B cell (primary cell): ENCODE measurements around the gene SEMA6D. TPM values are rescaled to one million over a fixed set of nuclear protein-coding genes. Genes with fewer than 3 reads are reported as not detected.

Experiments
- ATAC-seq: fragments of 200-7000 bp; cut with Tn5 transposase; one replicate; pipeline ENCODE4 v1.10.0; 2021; ENCODE audit warnings: low read depth, mild to moderate bottlenecking, moderate number of reproducible peaks, moderate library complexity
- CTCF ChIA-PET: fragments of 350-600 bp; sonication (Branson Sonifier 250); formaldehyde crosslinking; loops from one replicate; lab custom pipeline; 2021; ENCODE audit warnings: antibody characterized with exemption, inconsistent platforms; lab: Charles Lee
- POLR2A ChIA-PET: fragments of 350-600 bp; sonication (Branson Sonifier 250); formaldehyde crosslinking; loops from one replicate; lab custom pipeline; 2021; ENCODE audit warnings: antibody characterized with exemption; lab: Charles Lee
- DNase-seq: peaks from one replicate; pipeline ENCODE4 v3.0.0; 2013
- H2AFZ ChIP-seq: 2 replicates; pipeline ENCODE4 v1.6.1; 2012; ENCODE audit warnings: mild to moderate bottlenecking, low read depth, low read length; ENCODE audit not compliant: insufficient read depth, poor library complexity, severe bottlenecking
- H3K27ac ChIP-seq, 2 donors: 1 replicate in 1 of 2; 2 replicates in 1 of 2; pipeline ENCODE4 v1.5.1; 2012 to 2013; ENCODE audit warnings: low read length in 2 of 2, mild to moderate bottlenecking in 2 of 2, moderate library complexity in 1 of 2
- H3K27me3 ChIP-seq, 4 experiments: fragments of 200-600 bp in 1 of 4; sonication (generic) in 1 of 4; replicated peaks in 1 of 4; 1 replicate in 2 of 4; 2 replicates in 2 of 4; pipeline versions ENCODE4 v1.6.1 to v1.7.0; 2013 to 2016; ENCODE audit warnings: low read length in 3 of 4, mild to moderate bottlenecking in 2 of 4, mixed read lengths in 1 of 4, moderate library complexity in 1 of 4; ENCODE audit not compliant: insufficient read depth in 4 of 4, control insufficient read depth in 3 of 4; ENCODE audit errors: control extremely low read depth in 1 of 4
- H3K36me3 ChIP-seq, 2 experiments: replicated peaks in 1 of 2; 1 replicate in 1 of 2; 2 replicates in 1 of 2; pipeline versions ENCODE4 v1.6.1 to v1.7.1; 2013; ENCODE audit warnings: low read length in 1 of 2; ENCODE audit not compliant: insufficient read depth in 2 of 2, control insufficient read depth in 1 of 2; ENCODE audit errors: control extremely low read depth in 1 of 2, extremely low read depth in 1 of 2
- H3K4me1 ChIP-seq, 2 donors: fragments of 200-600 bp in 1 of 2; sonication (generic) in 1 of 2; 1 replicate in 1 of 2; 2 replicates in 1 of 2; pipeline versions ENCODE4 v1.5.1 to v1.6.1; 2013 to 2017; ENCODE audit warnings: low read length in 2 of 2; ENCODE audit not compliant: control insufficient read depth in 2 of 2, insufficient read depth in 2 of 2
- H3K4me2 ChIP-seq: replicated peaks from 2 replicates; pipeline ENCODE3; 2012; ENCODE audit warnings: mild to moderate bottlenecking, low read depth, low read length; ENCODE audit not compliant: poor library complexity, severe bottlenecking
- H3K4me3 ChIP-seq, 5 experiments: fragments of 200-600 bp in 1 of 5; sonication (generic) in 1 of 5; 1 replicate in 3 of 5; 2 replicates in 2 of 5; pipeline versions ENCODE4 v1.5.1 to v1.7.0; 2011 to 2016; ENCODE audit warnings: low read length in 4 of 5, mild to moderate bottlenecking in 4 of 5, low read depth in 2 of 5, control low read depth in 1 of 5, moderate library complexity in 1 of 5; ENCODE audit not compliant: insufficient read depth in 1 of 5; ENCODE audit errors: control extremely low read depth in 1 of 5, extremely low read depth in 1 of 5
- H3K79me2 ChIP-seq: fragments of 200-600 bp; sonication (generic); one replicate; pipeline ENCODE4 v1.6.0; 2016; ENCODE audit warnings: low read length; ENCODE audit not compliant: control insufficient read depth, insufficient read depth
- H3K9ac ChIP-seq: fragments of 200-600 bp; sonication (generic); 2 replicates; pipeline ENCODE4 v1.6.1; 2017; ENCODE audit warnings: mild to moderate bottlenecking, low read length, moderate library complexity
- H3K9me3 ChIP-seq, 3 donors: one replicate each; pipeline versions ENCODE4 v1.6.1 to v1.7.1; 2013; ENCODE audit warnings: low read length in 2 of 3; ENCODE audit not compliant: control insufficient read depth in 2 of 3, insufficient read depth in 1 of 3; ENCODE audit errors: control extremely low read depth in 1 of 3
- H4K20me1 ChIP-seq: 2 replicates; pipeline ENCODE4 v1.6.0; 2012; ENCODE audit warnings: mild to moderate bottlenecking, low read length; ENCODE audit not compliant: insufficient read depth, control insufficient read depth, poor library complexity, severe bottlenecking
- H3K27ac Mint-ChIP-seq: one replicate; pipeline ENCODE4 v1.8.0; 2021; ENCODE audit warnings: mixed read lengths
- H3K27me3 Mint-ChIP-seq: one replicate; pipeline ENCODE4 v1.8.0; 2021; ENCODE audit warnings: mixed read lengths
- H3K4me1 Mint-ChIP-seq: one replicate; pipeline ENCODE4 v1.8.0; 2021; ENCODE audit warnings: mixed read lengths
- H3K4me3 Mint-ChIP-seq: one replicate; pipeline ENCODE4 v1.8.0; 2021; ENCODE audit warnings: mixed read lengths
- H3K9me3 Mint-ChIP-seq: one replicate; pipeline ENCODE4 v1.8.0; 2022; ENCODE audit warnings: mixed read lengths; ENCODE audit not compliant: insufficient read depth
- EZH2 ChIP-seq: IDR thresholded peaks from 2 replicates; pipeline ENCODE4 v1.6.1; 2012; ENCODE audit warnings: borderline replicate concordance, low read depth, mild to moderate bottlenecking, moderate library complexity, low read length; ENCODE audit not compliant: insufficient read depth, poor library complexity, severe bottlenecking
- WGBS: methylation state at CpG from one replicate; pipeline ENCODE4 v1.1.5; 2013; ENCODE audit warnings: missing lambda C conversion rate; ENCODE audit not compliant: insufficient coverage; 5-methylcytosine and 5-hydroxymethylcytosine counted together
- intact Hi-C: fragments of 100-400 bp; cut with micrococcal nuclease; formaldehyde crosslinking; loops from one replicate; pipeline ENCODE4 v1.10.0; 2022
- polyA plus RNA-seq: library from polyadenylated mRNA; depleted of rRNA; stranded (reverse); fragments of >200 nt; gene quantifications from 2 replicates; pipeline ENCODE4 v1.2.3, GENCODE V29; 2012
- total RNA-seq, 2 donors: library from RNA; stranded (reverse); fragments of 120-200 nt in 1 of 2; gene quantifications; 1 replicate in 1 of 2; 2 replicates in 1 of 2; pipeline versions ENCODE4 v1.2.3 to v1.2.4, GENCODE V29; 2013 to 2022
- TF ChIP-seq, protein P1 (sequence below): fragments of 200-600 bp; IDR thresholded peaks from one replicate; pipeline ENCODE4 v1.8.0; 2022; ENCODE audit warnings: antibody characterized with exemption, mild to moderate bottlenecking

The SEMA6D gene
- total and polyA plus RNA-seq, 2 donors (not counting 1 experiment from before 2014, with no cell fraction given) = not detected

- Histone ChIP-seq H3K79me2 (no peaks in the 10 kb centered on the region), H3K27me3 (no peaks in the 10 kb centered on the region), H4K20me1 (no peaks in the 10 kb centered on the region), H3K36me3 (no peaks in the 10 kb centered on the region), H2AFZ (no peak overlapping the region), H3K4me1 (no peaks in the 10 kb centered on the region), H3K9me3 (no peaks in the 10 kb centered on the region), H3K4me3 (no peak overlapping the region), H3K4me2 (no peak overlapping the region), H3K27ac (no peak overlapping the region), H3K9ac (no peak overlapping the region)
- DNase-seq (no peak), ATAC-seq (no peak)
- TF ChIP-seq EZH2 = no peak
- TF ChIP-seq, protein P1, sequence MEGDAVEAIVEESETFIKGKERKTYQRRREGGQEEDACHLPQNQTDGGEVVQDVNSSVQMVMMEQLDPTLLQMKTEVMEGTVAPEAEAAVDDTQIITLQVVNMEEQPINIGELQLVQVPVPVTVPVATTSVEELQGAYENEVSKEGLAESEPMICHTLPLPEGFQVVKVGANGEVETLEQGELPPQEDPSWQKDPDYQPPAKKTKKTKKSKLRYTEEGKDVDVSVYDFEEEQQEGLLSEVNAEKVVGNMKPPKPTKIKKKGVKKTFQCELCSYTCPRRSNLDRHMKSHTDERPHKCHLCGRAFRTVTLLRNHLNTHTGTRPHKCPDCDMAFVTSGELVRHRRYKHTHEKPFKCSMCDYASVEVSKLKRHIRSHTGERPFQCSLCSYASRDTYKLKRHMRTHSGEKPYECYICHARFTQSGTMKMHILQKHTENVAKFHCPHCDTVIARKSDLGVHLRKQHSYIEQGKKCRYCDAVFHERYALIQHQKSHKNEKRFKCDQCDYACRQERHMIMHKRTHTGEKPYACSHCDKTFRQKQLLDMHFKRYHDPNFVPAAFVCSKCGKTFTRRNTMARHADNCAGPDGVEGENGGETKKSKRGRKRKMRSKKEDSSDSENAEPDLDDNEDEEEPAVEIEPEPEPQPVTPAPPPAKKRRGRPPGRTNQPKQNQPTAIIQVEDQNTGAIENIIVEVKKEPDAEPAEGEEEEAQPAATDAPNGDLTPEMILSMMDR = no peak
- intact Hi-C loops = no loop called here
- ChIA-PET POLR2A (no interaction called here), CTCF (no interaction called here)
- Mint-ChIP-seq H3K27me3 (no peaks in the 10 kb centered on the region), H3K9me3 (no peaks in the 10 kb centered on the region), H3K4me3 (no peak overlapping the region), H3K27ac (no peak overlapping the region), H3K4me1 (no peaks in the 10 kb centered on the region)
- 88% methylated on average over 9 of the region's 10 CpGs for WGBS
Observed at GRCh38 chr15:47744496-47744895, 27.2 kb downstream of the SEMA6D start.

- WGBS = no CpG with 5 or more reads among the region's 2 CpGs
Observed at GRCh38 chr15:47744973-47745372, 27.7 kb downstream of the SEMA6D start.

More at GRCh38 chr15:47744973-47745372, 27.7 kb downstream of the SEMA6D start:
- Histone ChIP-seq H2AFZ (no peak overlapping the region), H3K4me2 (no peak overlapping the region), H3K4me1 (no peaks in the 10 kb centered on the region), H3K36me3 (no peaks in the 10 kb centered on the region), H3K9ac (no peak overlapping the region), H3K27me3 (no peaks in the 10 kb centered on the region), H3K79me2 (no peaks in the 10 kb centered on the region), H3K9me3 (no peaks in the 10 kb centered on the region), H3K27ac (no peak overlapping the region), H4K20me1 (no peaks in the 10 kb centered on the region), H3K4me3 (no peak overlapping the region)
- ChIA-PET POLR2A (no interaction called here), CTCF (no interaction called here)
- Mint-ChIP-seq H3K9me3 (no peaks in the 10 kb centered on the region), H3K27me3 (no peaks in the 10 kb centered on the region), H3K4me1 (no peaks in the 10 kb centered on the region), H3K27ac (no peak overlapping the region), H3K4me3 (no peak overlapping the region)
- no peak for DNase-seq
- intact Hi-C loops = no loop called here
- TF ChIP-seq, protein P1 = no peak
- no peak for TF ChIP-seq EZH2
- no peak for ATAC-seq
